Activated B cell treated with CpG ODN at 0.5 μM for 24 hours (primary cell): ENCODE data around the gene DLL1. TPM values are rescaled to one million over a fixed set of nuclear protein-coding genes. Genes with fewer than 3 reads are reported as not detected.

Source experiments
- ATAC-seq: fragments of 200-7000 bp; cut with Tn5 transposase; one replicate; pipeline ENCODE4 v1.10.0; 2021; ENCODE audit warnings: low read depth, mild to moderate bottlenecking, moderate library complexity
- CTCF ChIA-PET: fragments of 350-600 bp; sonication (Branson Sonifier 250); formaldehyde crosslinking; loops from one replicate; lab custom pipeline; 2021; ENCODE audit warnings: antibody characterized with exemption; lab: Charles Lee
- POLR2A ChIA-PET: fragments of 350-600 bp; sonication (Branson Sonifier 250); formaldehyde crosslinking; loops from one replicate; lab custom pipeline; 2021; ENCODE audit warnings: antibody characterized with exemption; lab: Charles Lee
- DNase-seq: peaks from one replicate; pipeline ENCODE4 v3.0.0; 2022
- H3K27ac Mint-ChIP-seq: one replicate; pipeline ENCODE4 v1.8.0; 2020; ENCODE audit warnings: mixed read lengths
- H3K27me3 Mint-ChIP-seq: one replicate; pipeline ENCODE4 v1.8.0; 2021; ENCODE audit warnings: mixed read lengths
- H3K36me3 Mint-ChIP-seq: one replicate; pipeline ENCODE4 v1.8.0; 2021; ENCODE audit warnings: low read depth, mixed read lengths
- H3K4me1 Mint-ChIP-seq: one replicate; pipeline ENCODE4 v1.8.0; 2021; ENCODE audit warnings: mixed read lengths
- H3K4me3 Mint-ChIP-seq: one replicate; pipeline ENCODE4 v1.8.0; 2020; ENCODE audit warnings: mild to moderate bottlenecking, mixed read lengths
- H3K9me3 Mint-ChIP-seq: one replicate; pipeline ENCODE4 v1.8.0; 2020; ENCODE audit warnings: mixed read lengths
- intact Hi-C: fragments of 100-400 bp; cut with micrococcal nuclease; formaldehyde crosslinking; loops from one replicate; pipeline ENCODE4 v1.15.1; 2024
- total RNA-seq: library from RNA; stranded (reverse); gene quantifications from 2 replicates; pipeline ENCODE4 v1.2.3, GENCODE V29; 2022
- TF ChIP-seq, protein P1 (sequence below): fragments of 200-600 bp; IDR thresholded peaks from one replicate; pipeline ENCODE4 v1.8.0; 2022; ENCODE audit warnings: antibody characterized with exemption, mild to moderate bottlenecking

Gene DLL1
- total RNA-seq, 1 donor from 2014 or later, result 0.53 TPM

- DNase-seq (no peak), ATAC-seq (no peak)
- H3K36me3 Mint-ChIP-seq, result no peaks in the 10 kb centered on the region
- ChIA-PET CTCF (no interaction called here), POLR2A (no interaction called here)
- no peak overlapping the region for H3K27ac Mint-ChIP-seq
- TF ChIP-seq, protein P1, sequence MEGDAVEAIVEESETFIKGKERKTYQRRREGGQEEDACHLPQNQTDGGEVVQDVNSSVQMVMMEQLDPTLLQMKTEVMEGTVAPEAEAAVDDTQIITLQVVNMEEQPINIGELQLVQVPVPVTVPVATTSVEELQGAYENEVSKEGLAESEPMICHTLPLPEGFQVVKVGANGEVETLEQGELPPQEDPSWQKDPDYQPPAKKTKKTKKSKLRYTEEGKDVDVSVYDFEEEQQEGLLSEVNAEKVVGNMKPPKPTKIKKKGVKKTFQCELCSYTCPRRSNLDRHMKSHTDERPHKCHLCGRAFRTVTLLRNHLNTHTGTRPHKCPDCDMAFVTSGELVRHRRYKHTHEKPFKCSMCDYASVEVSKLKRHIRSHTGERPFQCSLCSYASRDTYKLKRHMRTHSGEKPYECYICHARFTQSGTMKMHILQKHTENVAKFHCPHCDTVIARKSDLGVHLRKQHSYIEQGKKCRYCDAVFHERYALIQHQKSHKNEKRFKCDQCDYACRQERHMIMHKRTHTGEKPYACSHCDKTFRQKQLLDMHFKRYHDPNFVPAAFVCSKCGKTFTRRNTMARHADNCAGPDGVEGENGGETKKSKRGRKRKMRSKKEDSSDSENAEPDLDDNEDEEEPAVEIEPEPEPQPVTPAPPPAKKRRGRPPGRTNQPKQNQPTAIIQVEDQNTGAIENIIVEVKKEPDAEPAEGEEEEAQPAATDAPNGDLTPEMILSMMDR, result no peak
- intact Hi-C loops, result no loop called here
- no peak overlapping the region for H3K4me3 Mint-ChIP-seq
- H3K4me1 Mint-ChIP-seq, result no peaks in the 10 kb centered on the region
- H3K27me3 Mint-ChIP-seq, result peaks cover 7% of the 10 kb centered on the region
- H3K9me3 Mint-ChIP-seq, result no peaks in the 10 kb centered on the region
Observed at GRCh38 chr6:170250981-170251775, 39.7 kb downstream of the DLL1 start.

DNA sequence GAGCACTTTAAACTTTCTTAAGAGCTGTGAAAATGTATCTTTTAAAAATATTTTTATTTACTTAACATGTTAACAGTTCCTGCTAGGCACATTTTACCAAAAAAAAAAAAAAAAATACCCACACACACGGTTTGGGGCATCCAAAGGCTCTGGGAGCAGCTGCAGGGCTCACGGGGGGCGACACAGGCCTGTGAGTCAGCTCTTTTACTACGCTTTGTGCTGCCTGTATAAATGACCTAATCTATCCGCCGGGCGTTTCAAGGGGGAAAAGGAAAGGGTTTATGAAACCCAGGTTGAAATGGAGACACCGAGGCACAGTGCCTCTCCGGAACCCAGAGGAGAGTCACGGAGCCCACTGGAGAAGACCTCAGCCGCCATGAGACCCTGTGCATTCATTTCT lies 40.4 kb downstream of the DLL1 start:
- Mint-ChIP-seq H3K9me3 (no peaks in the 10 kb centered on the region), H3K27ac (no peak overlapping the region), H3K4me3 (no peak overlapping the region), H3K4me1 (no peaks in the 10 kb centered on the region), H3K36me3 (no peaks in the 10 kb centered on the region), H3K27me3 (peaks cover 5% of the 10 kb centered on the region)
- POLR2A ChIA-PET, result no interaction called here
- intact Hi-C loops, result no loop called here
- TF ChIP-seq, protein P1, result no peak
- DNase-seq, result no peak
- no peak for ATAC-seq
- CTCF ChIA-PET, result no interaction called here

- no peak for DNase-seq
- H3K4me1 Mint-ChIP-seq, result no peaks in the 10 kb centered on the region
- TF ChIP-seq, protein P1, result no peak
- H3K27me3 Mint-ChIP-seq, result peaks cover 3% of the 10 kb centered on the region
- no peaks in the 10 kb centered on the region for H3K9me3 Mint-ChIP-seq
- H3K4me3 Mint-ChIP-seq, result no peak overlapping the region
- no peak for ATAC-seq
- intact Hi-C loops, result no loop called here
- no peaks in the 10 kb centered on the region for H3K36me3 Mint-ChIP-seq
- ChIA-PET POLR2A (no interaction called here), CTCF (no interaction called here)
- no peak overlapping the region for H3K27ac Mint-ChIP-seq
Observed at GRCh38 chr6:170249817-170250216, 41.1 kb downstream of the DLL1 start.

GRCh38 chr6:170248861-170249600 lies 41.8 kb downstream of the DLL1 start:
- Mint-ChIP-seq H3K27ac (no peak overlapping the region), H3K4me1 (no peaks in the 10 kb centered on the region), H3K27me3 (no peaks in the 10 kb centered on the region), H3K36me3 (no peaks in the 10 kb centered on the region), H3K9me3 (no peaks in the 10 kb centered on the region), H3K4me3 (no peak overlapping the region)
- DNase-seq, result no peak
- TF ChIP-seq, protein P1, result no peak
- POLR2A ChIA-PET, result no interaction called here
- intact Hi-C loops, result no loop called here
- ATAC-seq, result no peak
- CTCF ChIA-PET, result no interaction called here

DNA sequence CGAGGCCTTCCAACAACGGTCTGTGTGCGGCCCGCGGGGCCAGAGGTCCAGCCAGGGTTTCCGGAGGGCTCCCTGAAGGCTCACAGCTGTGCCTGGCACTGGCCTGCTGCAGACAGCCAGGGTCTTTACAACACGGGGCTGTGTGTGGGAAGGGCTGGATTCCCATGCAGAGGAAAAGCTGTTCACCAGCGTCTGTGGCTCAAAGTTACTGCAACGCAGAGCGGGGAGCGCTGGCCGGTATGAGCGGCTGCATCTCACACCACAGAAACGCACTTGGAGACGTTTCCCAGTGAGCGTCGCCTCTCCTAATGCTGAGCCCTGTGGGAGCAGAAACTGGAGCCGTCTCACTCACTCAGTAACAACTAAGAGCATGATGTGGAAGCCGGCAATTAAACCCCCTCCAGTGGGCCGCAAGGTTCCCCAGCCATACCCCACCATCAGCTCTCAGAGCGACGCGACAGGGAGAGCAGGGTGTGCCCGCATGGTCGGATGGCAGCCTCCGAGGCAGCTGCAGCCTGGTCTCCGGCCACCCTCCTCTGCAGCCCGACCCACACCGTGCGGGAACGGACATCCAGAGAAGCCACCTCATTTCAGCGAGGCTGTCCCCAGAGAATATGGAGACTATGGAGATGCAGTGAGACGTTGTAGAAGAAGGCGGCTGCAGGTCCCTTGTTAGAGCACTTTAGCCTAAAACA lies 42.6 kb downstream of the DLL1 start:
- no peak overlapping the region for H3K4me3 Mint-ChIP-seq
- no peaks in the 10 kb centered on the region for H3K27me3 Mint-ChIP-seq
- ATAC-seq (no peak), DNase-seq (no peak)
- POLR2A ChIA-PET, result no interaction called here
- intact Hi-C loops, result no loop called here
- no peaks in the 10 kb centered on the region for H3K4me1 Mint-ChIP-seq
- CTCF ChIA-PET, result no interaction called here
- no peaks in the 10 kb centered on the region for H3K36me3 Mint-ChIP-seq
- H3K9me3 Mint-ChIP-seq, result no peaks in the 10 kb centered on the region
- no peak overlapping the region for H3K27ac Mint-ChIP-seq
- TF ChIP-seq, protein P1, result no peak
